K562 (cell line): ENCODE results near the gene PAQR7. TPM values are rescaled to one million over a fixed set of nuclear protein-coding genes. Genes with fewer than 3 reads are reported as not detected.

Source experiments
- CCAR2 ChIP-seq: fragments of 200-400 bp; formaldehyde crosslinking; IDR thresholded peaks from 2 replicates; pipeline ENCODE4 v1.6.1; 2017; ENCODE audit warnings: mild to moderate bottlenecking, low read depth, low read length
- FOXP1 ChIP-seq: sonication (generic); formaldehyde crosslinking; IDR thresholded peaks from 2 replicates; pipeline ENCODE4 v1.8.0; 2022; ENCODE audit warnings: mild to moderate bottlenecking, missing genetic modification reagents
- NUFIP1 ChIP-seq: fragments of 450-650 bp; IDR thresholded peaks from 2 replicates; pipeline ENCODE4 v1.6.1; 2018; ENCODE audit not compliant: partially characterized antibody
- PURB ChIP-seq: sonication (generic); formaldehyde crosslinking; IDR thresholded peaks from 2 replicates; pipeline ENCODE4 v1.9.0; 2021; ENCODE audit warnings: low read depth, mild to moderate bottlenecking, missing genetic modification reagents
- RAD21 ChIP-seq, 2 experiments: fragments of 250-450 bp in 1 of 2; fragments of 450-650 bp in 1 of 2; sonication (Bioruptor Pico) in 1 of 2; formaldehyde crosslinking in 1 of 2; IDR thresholded peaks in 1 of 2; conservative IDR thresholded peaks in 1 of 2; 2 replicates each; pipeline versions ENCODE4 v1.4.0 to v1.8.0; 2020 to 2022; ENCODE audit warnings: mild to moderate bottlenecking in 2 of 2, moderate library complexity in 1 of 2
- ZBTB7A ChIP-seq: IDR thresholded peaks from 2 replicates; pipeline ENCODE4 v1.6.1; 2011; ENCODE audit warnings: low read depth, mild to moderate bottlenecking, low read length, moderate library complexity, borderline replicate concordance; ENCODE audit not compliant: control insufficient read depth
- ZNF354B ChIP-seq: fragments of 250-450 bp; sonication (Bioruptor Pico); IDR thresholded peaks from 2 replicates; pipeline ENCODE4 v1.4.0; 2020
- ZNF407 ChIP-seq: fragments of 450-650 bp; IDR thresholded peaks from 2 replicates; pipeline ENCODE4 v1.6.1; 2016; ENCODE audit warnings: low read depth
- ZNF75A ChIP-seq: fragments of 450-650 bp; formaldehyde crosslinking; IDR thresholded peaks from 2 replicates; pipeline ENCODE4 v1.4.0; 2020; ENCODE audit warnings: mild to moderate bottlenecking
- polyA plus RNA-seq, 8 experiments: library from polyadenylated mRNA; depleted of rRNA in 4 of 8; stranded (reverse) in 5 of 8; unstranded in 3 of 8; fragments of >200 nt; fragmentation: Nextera tagmentation in 2 of 8; fragmentation: Illumina TruSeq in 1 of 8; extraction: Ambion mirVana in 2 of 8; extraction: Trizol in 1 of 8; gene quantifications; 2 replicates each; pipeline versions ENCODE4 v1.2.1 to v1.2.3, GENCODE V29; 2011 to 2014; ENCODE audit warnings: inconsistent platforms in 1 of 8, missing spikeins in 1 of 8
- total RNA-seq, 7 experiments: library from RNA; depleted of rRNA in 6 of 7; stranded (reverse); fragments of >200 nt in 6 of 7; fragmentation: Illumina TruSeq in 2 of 7; extraction: Trizol in 2 of 7; gene quantifications; 2 replicates each; pipeline versions ENCODE4 v1.2.1 to v1.2.3, GENCODE V29; 2011 to 2021; ENCODE audit warnings: low replicate concordance in 1 of 7
- TF ChIP-seq, protein P1 (sequence below): fragments of 450-650 bp; IDR thresholded peaks from 2 replicates; pipeline ENCODE4 v1.6.1; 2017; ENCODE audit warnings: antibody characterized with exemption
- TF ChIP-seq, protein P2 (sequence below), 2 experiments: IDR thresholded peaks; 2 replicates each; pipeline ENCODE4 v1.6.1; 2012; ENCODE audit warnings: improper control_type of control experiment in 2 of 2, low read depth in 2 of 2, low read length in 2 of 2, borderline replicate concordance in 1 of 2
- TF ChIP-seq, protein P3 (sequence below): fragments of 450-650 bp; conservative IDR thresholded peaks from 2 replicates; pipeline ENCODE4 v1.6.1; 2016; ENCODE audit warnings: missing genetic modification characterization, low read depth, mild to moderate bottlenecking, missing compliant biosample characterization, moderate library complexity

Gene PAQR7
- total and polyA plus RNA-seq, 9 of the 15 experiments (the other 6 are each of a cell fraction or from before 2014, with no cell fraction given) = 1.1 to 5.2 (median 2.6) TPM

DNA sequence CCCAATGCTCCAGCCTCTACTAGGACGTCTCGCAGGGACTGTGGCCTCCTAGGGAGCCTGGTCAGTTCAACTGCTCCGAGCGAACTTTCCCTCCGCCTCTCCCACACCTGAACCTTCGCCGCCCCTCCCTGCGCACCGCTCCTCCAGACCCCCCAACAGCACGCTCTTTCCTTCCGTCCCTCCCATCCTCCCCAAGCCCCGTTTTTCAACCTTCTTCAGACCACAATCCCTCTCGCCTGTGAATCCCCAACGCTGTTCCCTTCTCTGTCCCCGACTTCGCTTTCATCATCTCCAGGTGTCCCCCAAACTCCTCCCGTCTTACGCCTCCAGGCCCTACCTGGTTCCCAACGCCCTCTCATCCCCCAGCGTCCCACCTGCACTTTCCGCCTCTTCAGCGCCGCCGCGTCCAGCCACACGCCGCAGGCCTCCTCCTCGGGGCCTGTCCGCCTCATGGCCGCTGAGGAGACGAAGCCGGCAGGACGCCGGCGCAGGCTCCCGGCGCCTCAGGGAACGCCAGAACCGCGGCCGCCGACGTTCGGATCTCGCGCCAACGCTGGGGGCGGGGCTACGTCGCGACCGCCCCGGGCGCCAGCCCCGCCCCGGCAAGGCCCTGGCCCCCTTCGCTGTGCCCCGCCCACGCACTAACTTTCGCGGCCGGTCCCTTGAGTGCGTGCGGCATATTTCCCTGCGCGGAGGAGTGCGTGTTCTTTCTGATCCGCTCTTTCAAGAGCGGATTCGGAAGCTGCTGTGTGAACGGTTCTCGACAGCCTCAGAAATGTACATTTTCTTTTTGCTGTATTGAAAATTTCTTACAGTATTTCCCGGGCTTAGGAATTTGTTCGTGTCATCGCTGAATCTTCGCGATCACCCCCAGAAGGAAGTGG, 16.4 kb downstream of the PAQR7 start, which contains the start of gene AUNIP (continued):
- TF ChIP-seq, protein P1, sequence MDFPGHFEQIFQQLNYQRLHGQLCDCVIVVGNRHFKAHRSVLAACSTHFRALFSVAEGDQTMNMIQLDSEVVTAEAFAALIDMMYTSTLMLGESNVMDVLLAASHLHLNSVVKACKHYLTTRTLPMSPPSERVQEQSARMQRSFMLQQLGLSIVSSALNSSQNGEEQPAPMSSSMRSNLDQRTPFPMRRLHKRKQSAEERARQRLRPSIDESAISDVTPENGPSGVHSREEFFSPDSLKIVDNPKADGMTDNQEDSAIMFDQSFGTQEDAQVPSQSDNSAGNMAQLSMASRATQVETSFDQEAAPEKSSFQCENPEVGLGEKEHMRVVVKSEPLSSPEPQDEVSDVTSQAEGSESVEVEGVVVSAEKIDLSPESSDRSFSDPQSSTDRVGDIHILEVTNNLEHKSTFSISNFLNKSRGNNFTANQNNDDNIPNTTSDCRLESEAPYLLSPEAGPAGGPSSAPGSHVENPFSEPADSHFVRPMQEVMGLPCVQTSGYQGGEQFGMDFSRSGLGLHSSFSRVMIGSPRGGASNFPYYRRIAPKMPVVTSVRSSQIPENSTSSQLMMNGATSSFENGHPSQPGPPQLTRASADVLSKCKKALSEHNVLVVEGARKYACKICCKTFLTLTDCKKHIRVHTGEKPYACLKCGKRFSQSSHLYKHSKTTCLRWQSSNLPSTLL = peak; percentile 64
- TF ChIP-seq RAD21 (CRISPR knock-in tag; conservative IDR thresholded peaks at IDR 0.05 in 1 of 2, IDR thresholded peaks at IDR 0.05 in 1 of 2) (peak in 1 of 2 experiments; percentile 23; a peak in 1 of 4 replicates), PURB (CRISPR knock-in tag) (no peak), ZBTB7A (0 out of 2 replicates have a peak, but pooled peaks have one; percentile 68), ZNF75A (no peak), CCAR2 (no peak), NUFIP1 (no peak), FOXP1 (no peak; the same call in 1 of the 2 replicates), ZNF354B (CRISPR knock-in tag) (no peak), ZNF407 (peak; percentile 59; the same call in 1 of the 2 replicates)
- TF ChIP-seq, protein P2, sequence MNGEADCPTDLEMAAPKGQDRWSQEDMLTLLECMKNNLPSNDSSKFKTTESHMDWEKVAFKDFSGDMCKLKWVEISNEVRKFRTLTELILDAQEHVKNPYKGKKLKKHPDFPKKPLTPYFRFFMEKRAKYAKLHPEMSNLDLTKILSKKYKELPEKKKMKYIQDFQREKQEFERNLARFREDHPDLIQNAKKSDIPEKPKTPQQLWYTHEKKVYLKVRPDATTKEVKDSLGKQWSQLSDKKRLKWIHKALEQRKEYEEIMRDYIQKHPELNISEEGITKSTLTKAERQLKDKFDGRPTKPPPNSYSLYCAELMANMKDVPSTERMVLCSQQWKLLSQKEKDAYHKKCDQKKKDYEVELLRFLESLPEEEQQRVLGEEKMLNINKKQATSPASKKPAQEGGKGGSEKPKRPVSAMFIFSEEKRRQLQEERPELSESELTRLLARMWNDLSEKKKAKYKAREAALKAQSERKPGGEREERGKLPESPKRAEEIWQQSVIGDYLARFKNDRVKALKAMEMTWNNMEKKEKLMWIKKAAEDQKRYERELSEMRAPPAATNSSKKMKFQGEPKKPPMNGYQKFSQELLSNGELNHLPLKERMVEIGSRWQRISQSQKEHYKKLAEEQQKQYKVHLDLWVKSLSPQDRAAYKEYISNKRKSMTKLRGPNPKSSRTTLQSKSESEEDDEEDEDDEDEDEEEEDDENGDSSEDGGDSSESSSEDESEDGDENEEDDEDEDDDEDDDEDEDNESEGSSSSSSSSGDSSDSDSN (IDR thresholded peaks at IDR 0.05; ENCODE audit: borderline replicate concordance in 1 of 2, low read depth in 2 of 2, low read length in 2 of 2) = peak; percentile 88 to 89; a peak in 3 of 4 replicates
- TF ChIP-seq, protein P3, sequence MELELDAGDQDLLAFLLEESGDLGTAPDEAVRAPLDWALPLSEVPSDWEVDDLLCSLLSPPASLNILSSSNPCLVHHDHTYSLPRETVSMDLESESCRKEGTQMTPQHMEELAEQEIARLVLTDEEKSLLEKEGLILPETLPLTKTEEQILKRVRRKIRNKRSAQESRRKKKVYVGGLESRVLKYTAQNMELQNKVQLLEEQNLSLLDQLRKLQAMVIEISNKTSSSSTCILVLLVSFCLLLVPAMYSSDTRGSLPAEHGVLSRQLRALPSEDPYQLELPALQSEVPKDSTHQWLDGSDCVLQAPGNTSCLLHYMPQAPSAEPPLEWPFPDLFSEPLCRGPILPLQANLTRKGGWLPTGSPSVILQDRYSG (tag) = 0 out of 2 replicates have a peak, but pooled peaks have one; percentile 34
